Skeletal muscle satellite cell (primary cell): ENCODE data around the gene DCLK1.
A peak's percentile ranks its signal among the peaks of the same experiment; 100 is the strongest.

Source experiments
- H3K27me3 ChIP-seq: 2 replicates; pipeline ENCODE4 v1.7.0; 2013; ENCODE audit warnings: low read length; ENCODE audit not compliant: control insufficient read depth, insufficient read depth
- H3K36me3 ChIP-seq: 2 replicates; pipeline ENCODE4 v1.7.0; 2013; ENCODE audit warnings: mild to moderate bottlenecking, control low read depth, low read length; ENCODE audit not compliant: insufficient read depth
- H3K4me1 ChIP-seq: 2 replicates; pipeline ENCODE4 v1.7.0; 2013; ENCODE audit warnings: low read length; ENCODE audit not compliant: control insufficient read depth, insufficient read depth
- H3K4me2 ChIP-seq: 2 replicates; pipeline ENCODE4 v1.7.0; 2013; ENCODE audit warnings: mild to moderate bottlenecking, low read length
- H3K4me3 ChIP-seq: 2 replicates; pipeline ENCODE4 v1.7.0; 2013; ENCODE audit warnings: low read length
- H3K9ac ChIP-seq: 2 replicates; pipeline ENCODE4 v1.7.0; 2013; ENCODE audit warnings: mild to moderate bottlenecking, low read depth, low read length, moderate library complexity
- H3K9me3 ChIP-seq: replicated peaks from 2 replicates; pipeline ENCODE4 v1.7.0; 2013; ENCODE audit warnings: mild to moderate bottlenecking, control low read depth, low read length

DCLK1 gene

GRCh38 chr13:36151591-36151990 is 20.4 kb upstream of the DCLK1 start:
- H3K9me3 ChIP-seq, result no peaks in the 10 kb centered on the region
- no peak overlapping the region for H3K4me3 ChIP-seq
- peaks cover 5% of the 10 kb centered on the region for H3K4me1 ChIP-seq
- no peak overlapping the region for H3K9ac ChIP-seq
- H3K36me3 ChIP-seq, result no peaks in the 10 kb centered on the region
- H3K27me3 ChIP-seq, result peaks cover 26% of the 10 kb centered on the region
- no peak overlapping the region for H3K4me2 ChIP-seq

- Histone ChIP-seq H3K4me3 (no peak overlapping the region), H3K4me1 (no peaks in the 10 kb centered on the region), H3K27me3 (no peaks in the 10 kb centered on the region), H3K36me3 (no peaks in the 10 kb centered on the region), H3K4me2 (no peak overlapping the region), H3K9ac (no peak overlapping the region), H3K9me3 (no peaks in the 10 kb centered on the region)
These were observed 17.3 kb upstream of the DCLK1 start for GRCh38 chr13:36148446-36148845.

GRCh38 chr13:36147330-36147729 is 16.1 kb upstream of the DCLK1 start:
- Histone ChIP-seq H3K27me3 (no peaks in the 10 kb centered on the region), H3K9me3 (no peaks in the 10 kb centered on the region), H3K9ac (no peak overlapping the region), H3K4me1 (no peaks in the 10 kb centered on the region), H3K4me2 (no peak overlapping the region), H3K36me3 (no peaks in the 10 kb centered on the region), H3K4me3 (no peak overlapping the region)

- H3K9me3 ChIP-seq, result no peaks in the 10 kb centered on the region
- no peaks in the 10 kb centered on the region for H3K36me3 ChIP-seq
- H3K4me1 ChIP-seq, result no peaks in the 10 kb centered on the region
- H3K4me3 ChIP-seq, result no peak overlapping the region
- no peak overlapping the region for H3K4me2 ChIP-seq
- no peaks in the 10 kb centered on the region for H3K27me3 ChIP-seq
- no peak overlapping the region for H3K9ac ChIP-seq
These were observed 15.5 kb upstream of the DCLK1 start for GRCh38 chr13:36146511-36147269.

- Histone ChIP-seq H3K27me3 (peaks cover 4% of the 10 kb centered on the region), H3K36me3 (no peaks in the 10 kb centered on the region), H3K4me3 (no peak overlapping the region), H3K9me3 (no peaks in the 10 kb centered on the region), H3K4me1 (no peaks in the 10 kb centered on the region), H3K9ac (no peak overlapping the region), H3K4me2 (no peak overlapping the region)
These were observed 12.6 kb upstream of the DCLK1 start for GRCh38 chr13:36143738-36144137.

GRCh38 chr13:36142735-36143134 is 11.6 kb upstream of the DCLK1 start:
- Histone ChIP-seq H3K4me1 (no peaks in the 10 kb centered on the region), H3K36me3 (no peaks in the 10 kb centered on the region), H3K9ac (no peak overlapping the region), H3K4me3 (no peak overlapping the region), H3K4me2 (no peak overlapping the region), H3K9me3 (no peaks in the 10 kb centered on the region), H3K27me3 (peaks cover 4% of the 10 kb centered on the region)

- Histone ChIP-seq H3K4me3 (no peak overlapping the region), H3K9ac (no peak overlapping the region), H3K4me1 (peaks cover 7% of the 10 kb centered on the region), H3K27me3 (peaks cover 28% of the 10 kb centered on the region), H3K36me3 (no peaks in the 10 kb centered on the region), H3K9me3 (no peaks in the 10 kb centered on the region), H3K4me2 (no peak overlapping the region)
These were observed 4.7 kb upstream of the DCLK1 start for GRCh38 chr13:36135876-36136275.

- Histone ChIP-seq H3K27me3 (peaks cover 38% of the 10 kb centered on the region), H3K9ac (no peak overlapping the region), H3K9me3 (no peaks in the 10 kb centered on the region), H3K4me1 (peaks cover 10% of the 10 kb centered on the region), H3K4me2 (no peak overlapping the region), H3K36me3 (no peaks in the 10 kb centered on the region), H3K4me3 (no peak overlapping the region)
These were observed 3.5 kb upstream of the DCLK1 start for GRCh38 chr13:36134632-36135031.

- Histone ChIP-seq H3K36me3 (no peaks in the 10 kb centered on the region), H3K4me2 (no peak overlapping the region), H3K9me3 (no peaks in the 10 kb centered on the region), H3K27me3 (peaks cover 39% of the 10 kb centered on the region), H3K4me1 (peaks cover 10% of the 10 kb centered on the region), H3K4me3 (no peak overlapping the region), H3K9ac (no peak overlapping the region)
These were observed 2.9 kb upstream of the DCLK1 start for GRCh38 chr13:36133950-36134626.

GRCh38 chr13:36132376-36132775 is 1.2 kb upstream of the DCLK1 start:
- Histone ChIP-seq H3K27me3 (peaks cover 56% of the 10 kb centered on the region), H3K4me3 (no peak overlapping the region), H3K9me3 (no peaks in the 10 kb centered on the region), H3K9ac (no peak overlapping the region), H3K4me1 (peaks cover 10% of the 10 kb centered on the region), H3K4me2 (no peak overlapping the region), H3K36me3 (no peaks in the 10 kb centered on the region)

- peak overlapping the region; percentile 75 for H3K4me2 ChIP-seq
- H3K4me1 ChIP-seq, result peaks cover 10% of the 10 kb centered on the region
- no peaks in the 10 kb centered on the region for H3K36me3 ChIP-seq
- H3K9ac ChIP-seq, result no peak overlapping the region
- peak overlapping the region; percentile 62 for H3K4me3 ChIP-seq
- peaks cover 57% of the 10 kb centered on the region for H3K27me3 ChIP-seq
- H3K9me3 ChIP-seq, result no peaks in the 10 kb centered on the region
These were observed 732 bp upstream of the DCLK1 start for GRCh38 chr13:36131931-36132297.
